GM12891 (cell line): ENCODE results near the gene ACTMAP.

ENCODE experiments used
- DNase-seq: peaks from one replicate; pipeline ENCODE4 v3.0.0; 2011; ENCODE audit warnings: low spot score; ENCODE audit not compliant: insufficient read length
- FAIRE-seq: peaks from 2 replicates; lab custom pipeline; 2011; peaks lifted over from hg19 to GRCh38; lab: Jason Lieb, UNC
- PAX5 ChIP-seq: IDR thresholded peaks from 2 replicates; pipeline ENCODE4 v1.6.1; 2011; ENCODE audit warnings: low read length, moderate library complexity, mild to moderate bottlenecking; ENCODE audit not compliant: insufficient read depth, severe bottlenecking
- POLR2A ChIP-seq: IDR thresholded peaks from 2 replicates; pipeline ENCODE4 v1.6.1; 2011; ENCODE audit warnings: low read depth, low read length, control low read depth
- POLR2AphosphoS5 ChIP-seq: IDR thresholded peaks from 2 replicates; pipeline ENCODE4 v1.6.1; 2011; ENCODE audit warnings: low read depth, low read length, control low read depth
- POU2F2 ChIP-seq: IDR thresholded peaks from 2 replicates; pipeline ENCODE4 v1.6.1; 2011; ENCODE audit warnings: low read depth, mild to moderate bottlenecking, control low read depth, low read length, moderate library complexity
- SPI1 ChIP-seq: IDR thresholded peaks from 2 replicates; pipeline ENCODE4 v1.6.1; 2011; ENCODE audit warnings: low read depth, low read length, control low read depth
- TAF1 ChIP-seq: IDR thresholded peaks from 2 replicates; pipeline ENCODE4 v1.6.1; 2011; ENCODE audit warnings: low read depth, low read length, control low read depth

ACTMAP gene

DNA sequence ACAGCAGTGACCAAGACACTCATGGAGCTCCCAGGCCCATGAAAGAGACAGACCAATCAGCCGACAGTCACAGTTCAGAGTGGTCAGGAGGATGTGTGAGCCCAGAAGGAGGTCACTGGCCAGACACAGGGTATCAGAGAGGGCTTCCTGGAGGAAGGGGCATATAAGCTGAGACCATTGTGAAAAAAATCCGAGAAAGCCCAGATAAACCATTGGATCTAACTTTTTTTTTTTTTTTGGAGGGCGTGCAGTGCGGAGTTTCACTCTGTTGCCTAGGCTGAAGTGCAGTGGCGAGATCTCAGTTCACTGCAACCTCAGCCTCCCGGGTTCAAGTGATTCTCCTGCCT lies 29.2 kb downstream of the ACTMAP start:
- no peak for DNase-seq
- FAIRE-seq: no peak
- TF ChIP-seq POU2F2 (no peak), PAX5 (no peak), TAF1 (no peak), SPI1 (no peak), POLR2A (no peak), POLR2AphosphoS5 (no peak)

DNA sequence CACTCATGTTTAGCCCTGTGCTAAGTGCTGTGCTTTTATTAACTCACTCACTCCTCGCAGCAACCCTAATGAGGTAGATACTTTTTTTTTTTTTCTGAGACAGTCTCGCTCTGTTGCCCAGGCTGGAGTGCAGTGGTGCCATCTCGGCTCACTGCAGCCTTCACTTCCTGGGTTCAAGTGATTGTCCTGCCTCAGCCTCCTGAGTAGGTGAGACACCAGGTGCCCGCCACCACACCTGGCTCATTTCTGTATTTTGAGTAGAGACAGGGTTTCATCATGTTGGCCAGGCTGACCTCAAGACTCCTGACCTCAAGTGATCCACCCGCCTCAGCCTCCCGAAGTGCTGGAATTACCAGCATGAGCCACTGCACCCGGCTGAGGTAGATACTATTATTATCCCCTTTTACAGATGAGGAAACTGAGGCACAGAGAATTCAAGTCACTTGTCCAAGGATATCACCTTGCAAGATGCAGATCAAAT lies 30.8 kb downstream of the ACTMAP start:
- FAIRE-seq (no peak), DNase-seq (no peak)
- no peak for TF ChIP-seq SPI1
- no peak for TF ChIP-seq POLR2A
- TF ChIP-seq TAF1: no peak
- TF ChIP-seq PAX5: no peak
- no peak for TF ChIP-seq POLR2AphosphoS5
- no peak for TF ChIP-seq POU2F2

- DNase-seq: no peak
- FAIRE-seq: peak; percentile 9
- TF ChIP-seq POLR2A (no peak), SPI1 (no peak), PAX5 (no peak), TAF1 (no peak)
Observed at GRCh38 chr19:40718774-40719391, 31.4 kb downstream of the ACTMAP start.

DNA sequence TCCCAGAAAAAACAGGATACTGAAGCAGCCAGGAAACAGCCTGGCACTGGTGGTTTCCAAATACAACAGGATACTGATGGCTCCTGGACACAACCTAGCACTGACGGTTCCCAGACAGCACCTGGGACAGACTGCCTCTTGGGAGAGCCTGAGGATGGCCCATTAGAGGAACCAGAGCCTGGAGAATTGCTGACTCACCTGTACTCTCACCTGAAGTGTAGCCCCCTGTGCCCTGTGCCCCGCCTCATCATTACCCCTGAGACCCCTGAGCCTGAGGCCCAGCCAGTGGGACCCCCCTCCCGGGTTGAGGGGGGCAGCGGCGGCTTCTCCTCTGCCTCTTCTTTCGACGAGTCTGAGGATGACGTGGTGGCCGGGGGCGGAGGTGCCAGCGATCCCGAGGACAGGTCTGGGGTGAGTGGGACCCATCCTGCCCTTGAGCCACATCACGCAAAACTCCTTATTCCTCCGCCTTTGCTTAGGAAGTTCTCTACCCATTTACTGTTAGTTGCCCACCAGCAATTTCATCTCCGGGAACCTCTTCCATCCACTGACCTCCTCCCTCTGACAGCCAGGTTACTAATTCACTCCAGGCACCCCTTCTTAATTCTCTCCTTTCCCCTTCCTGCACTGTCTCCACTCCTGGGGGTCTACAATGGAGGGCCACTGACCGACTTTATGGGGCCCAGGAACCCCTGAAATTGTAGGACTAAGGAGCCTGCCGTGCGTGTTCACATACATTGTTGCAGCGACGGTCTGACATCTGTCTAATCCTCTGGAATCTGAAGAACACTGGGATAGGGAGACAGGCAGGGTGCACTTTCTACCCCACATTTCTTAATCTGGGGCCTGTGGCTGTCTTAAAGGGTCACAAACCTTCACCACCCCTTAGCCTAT lies 32.1 kb downstream of the ACTMAP start:
- no peak for FAIRE-seq
- DNase-seq: no peak
- TF ChIP-seq POLR2A (no peak), PAX5 (no peak), POU2F2 (no peak), SPI1 (no peak), POLR2AphosphoS5 (no peak), TAF1 (no peak)

GRCh38 chr19:40717325-40717879 lies 32.9 kb downstream of the ACTMAP start:
- 0 out of 2 replicates have a peak, but pooled peaks have one; percentile 12 for TF ChIP-seq TAF1
- TF ChIP-seq POLR2AphosphoS5: no peak

GRCh38 chr19:40716482-40717324 lies 33.6 kb downstream of the ACTMAP start, which contains the start of the genes COQ8B and ITPKC:
TSS of gene COQ8B (minus strand) at chr19:40716886. CDS start at chr19:40714632, 2,254 bp downstream.
TSS of gene ITPKC (plus strand) at chr19:40717112. CDS start at chr19:40717136, 24 bp downstream.
- DNase-seq (peak; percentile 97), FAIRE-seq (peak; percentile 94)
- TF ChIP-seq POU2F2: 0 out of 2 replicates have a peak, but pooled peaks have one; percentile 34
- TF ChIP-seq POLR2AphosphoS5: no peak

More at GRCh38 chr19:40717325-40717879, 32.9 kb downstream of the ACTMAP start:
- FAIRE-seq: no peak
- no peak for DNase-seq

DNA sequence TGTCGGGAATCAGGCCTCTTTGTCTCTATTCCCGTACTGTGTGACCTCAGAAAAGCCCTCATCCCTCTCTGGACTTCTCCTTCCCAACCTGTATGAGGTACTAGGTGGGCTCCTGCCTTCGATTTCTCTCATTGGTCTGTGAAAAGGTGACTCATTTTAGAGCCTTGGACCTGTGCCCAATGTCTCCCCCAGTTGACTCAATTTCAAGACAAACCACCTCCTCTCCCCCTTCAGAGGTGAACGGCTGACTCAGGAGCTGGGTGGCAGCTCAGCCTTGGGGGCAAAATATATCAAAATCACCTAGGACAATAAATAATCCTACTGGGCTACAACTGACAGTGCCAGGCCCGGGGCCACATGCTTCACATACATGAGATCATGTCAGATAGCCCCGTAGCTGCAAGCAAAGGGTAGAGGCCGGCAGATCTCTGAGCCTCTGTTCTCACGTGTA lies 34.2 kb downstream of the ACTMAP start:
- TF ChIP-seq SPI1 (no peak), TAF1 (0 out of 2 replicates have a peak, but pooled peaks have one; percentile 15)
- no peak for DNase-seq
- peak; percentile 47 for FAIRE-seq

DNA sequence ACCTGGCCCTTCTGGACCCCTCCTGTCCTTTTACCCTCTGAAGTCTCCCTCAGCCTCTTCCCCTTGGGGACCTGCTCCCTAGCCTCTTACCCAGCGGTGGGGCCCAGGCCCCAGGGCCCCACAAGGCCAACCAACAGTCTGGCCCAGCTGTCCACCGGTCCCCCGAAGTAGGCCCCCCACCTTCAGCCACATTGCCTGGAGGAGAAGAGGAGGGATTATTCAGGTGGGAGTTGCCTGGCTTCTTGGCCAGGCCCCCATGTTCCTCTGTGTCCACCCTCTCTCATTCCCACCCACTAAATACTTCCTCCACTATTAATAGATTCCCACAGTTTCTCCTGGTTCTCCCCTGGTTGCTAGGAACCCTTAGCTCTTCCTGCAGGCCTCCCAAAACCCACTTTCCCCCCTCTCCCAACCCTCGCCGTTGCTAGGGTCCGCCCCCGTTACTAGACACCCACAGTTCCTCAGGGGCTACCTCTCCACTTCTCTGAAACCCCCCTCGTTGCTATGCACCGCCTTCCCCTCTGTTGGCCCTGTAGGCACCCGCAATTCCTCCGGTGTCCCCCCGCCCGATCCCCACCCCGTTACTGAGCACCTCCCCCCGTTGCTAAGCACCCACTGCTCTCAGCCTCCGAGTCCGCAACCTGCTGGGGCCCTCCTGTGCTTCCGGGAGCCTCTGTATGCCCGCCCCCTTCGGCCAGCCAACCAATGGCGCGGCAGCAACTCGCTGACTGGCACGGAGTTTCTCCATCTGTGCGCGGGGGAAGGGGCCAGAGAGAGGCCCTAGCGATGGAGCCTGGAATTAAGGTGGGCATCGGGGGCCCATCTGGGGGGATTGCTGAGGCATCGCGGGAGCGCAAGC lies 35.6 kb downstream of the ACTMAP start:
- FAIRE-seq (peak; percentile 92), DNase-seq (peak; percentile 93)
- TF ChIP-seq SPI1 (peak; percentile 8; the same call in 1 of the 2 replicates), POLR2A (no peak), POU2F2 (no peak), PAX5 (no peak), POLR2AphosphoS5 (no peak), TAF1 (no peak; the same call in 1 of the 2 replicates)
